Panc1 (cell line): ENCODE measurements around the gene PICALM.

Experiments used
- CTCF ChIP-seq: fragments of 450-650 bp; IDR thresholded peaks from 2 replicates; pipeline ENCODE4 v1.5.1; 2017; ENCODE audit warnings: mild to moderate bottlenecking
- POLR2AphosphoS5 ChIP-seq: IDR thresholded peaks from 2 replicates; pipeline ENCODE4 v1.6.1; 2012; ENCODE audit warnings: mild to moderate bottlenecking, low read depth, low read length, moderate library complexity
- TCF7L2 ChIP-seq: IDR thresholded peaks from 2 replicates; pipeline ENCODE4 v1.6.1; 2011; ENCODE audit warnings: mild to moderate bottlenecking, low read depth, low read length, inconsistent platforms
- TF ChIP-seq, protein P1 (sequence below), 2 experiments: IDR thresholded peaks; 2 replicates each; pipeline ENCODE4 v1.6.1; 2011 to 2012; ENCODE audit warnings: low read depth in 2 of 2, control low read depth in 1 of 2, low read length in 1 of 2, mild to moderate bottlenecking in 1 of 2, moderate library complexity in 1 of 2; ENCODE audit not compliant: insufficient read depth in 1 of 2

- no peak for TF ChIP-seq TCF7L2
- TF ChIP-seq CTCF, result no peak
- TF ChIP-seq POLR2AphosphoS5, result no peak
- TF ChIP-seq, protein P1, sequence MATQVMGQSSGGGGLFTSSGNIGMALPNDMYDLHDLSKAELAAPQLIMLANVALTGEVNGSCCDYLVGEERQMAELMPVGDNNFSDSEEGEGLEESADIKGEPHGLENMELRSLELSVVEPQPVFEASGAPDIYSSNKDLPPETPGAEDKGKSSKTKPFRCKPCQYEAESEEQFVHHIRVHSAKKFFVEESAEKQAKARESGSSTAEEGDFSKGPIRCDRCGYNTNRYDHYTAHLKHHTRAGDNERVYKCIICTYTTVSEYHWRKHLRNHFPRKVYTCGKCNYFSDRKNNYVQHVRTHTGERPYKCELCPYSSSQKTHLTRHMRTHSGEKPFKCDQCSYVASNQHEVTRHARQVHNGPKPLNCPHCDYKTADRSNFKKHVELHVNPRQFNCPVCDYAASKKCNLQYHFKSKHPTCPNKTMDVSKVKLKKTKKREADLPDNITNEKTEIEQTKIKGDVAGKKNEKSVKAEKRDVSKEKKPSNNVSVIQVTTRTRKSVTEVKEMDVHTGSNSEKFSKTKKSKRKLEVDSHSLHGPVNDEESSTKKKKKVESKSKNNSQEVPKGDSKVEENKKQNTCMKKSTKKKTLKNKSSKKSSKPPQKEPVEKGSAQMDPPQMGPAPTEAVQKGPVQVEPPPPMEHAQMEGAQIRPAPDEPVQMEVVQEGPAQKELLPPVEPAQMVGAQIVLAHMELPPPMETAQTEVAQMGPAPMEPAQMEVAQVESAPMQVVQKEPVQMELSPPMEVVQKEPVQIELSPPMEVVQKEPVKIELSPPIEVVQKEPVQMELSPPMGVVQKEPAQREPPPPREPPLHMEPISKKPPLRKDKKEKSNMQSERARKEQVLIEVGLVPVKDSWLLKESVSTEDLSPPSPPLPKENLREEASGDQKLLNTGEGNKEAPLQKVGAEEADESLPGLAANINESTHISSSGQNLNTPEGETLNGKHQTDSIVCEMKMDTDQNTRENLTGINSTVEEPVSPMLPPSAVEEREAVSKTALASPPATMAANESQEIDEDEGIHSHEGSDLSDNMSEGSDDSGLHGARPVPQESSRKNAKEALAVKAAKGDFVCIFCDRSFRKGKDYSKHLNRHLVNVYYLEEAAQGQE (IDR thresholded peaks at IDR 0.05; ENCODE audit: insufficient read depth in 1 of 2, low read depth in 2 of 2, low read length in 1 of 2), result no peak
Measured at GRCh38 chr11:85976525-85976924, 92.4 kb downstream of the PICALM start.
